HFFc6 (cell line): ENCODE data around the gene SCN1A. TPM values are rescaled to one million over a fixed set of nuclear protein-coding genes. Genes with fewer than 3 reads are reported as not detected.

Experiments used
- DNase-seq: peaks from one replicate; pipeline ENCODE4 v3.0.0-alpha.2; 2018
- H3K27ac Mint-ChIP-seq: 2 replicates; pipeline ENCODE4 v1.8.0; 2020; ENCODE audit warnings: mild to moderate bottlenecking, mixed read lengths
- H3K27me3 Mint-ChIP-seq: 2 replicates; pipeline ENCODE4 v1.8.0; 2021; ENCODE audit warnings: mild to moderate bottlenecking, moderate library complexity, mixed read lengths; ENCODE audit not compliant: insufficient read depth
- H3K36me3 Mint-ChIP-seq: 2 replicates; pipeline ENCODE4 v1.8.0; 2021; ENCODE audit warnings: low read depth, mixed read lengths
- H3K4me1 Mint-ChIP-seq: 2 replicates; pipeline ENCODE4 v1.8.0; 2020; ENCODE audit warnings: low read depth, mixed read lengths
- H3K4me3 Mint-ChIP-seq: 2 replicates; pipeline ENCODE4 v1.8.0; 2020; ENCODE audit warnings: mild to moderate bottlenecking, moderate library complexity, mixed read lengths
- H3K9me3 Mint-ChIP-seq: 2 replicates; pipeline ENCODE4 v1.8.0; 2020; ENCODE audit warnings: mild to moderate bottlenecking, mixed read lengths
- CTCF ChIP-seq: fragments of 200-600 bp; sonication (generic); IDR thresholded peaks from 2 replicates; pipeline ENCODE4 v1.5.0; 2021; ENCODE audit warnings: antibody characterized with exemption, mild to moderate bottlenecking
- total RNA-seq, 6 experiments: library from RNA; stranded (reverse); fragmentation: NEBNext Ultra II Directional; extraction: Animal tissue kit (Norgen Biotek cat#: 25700); gene quantifications; 2 replicates in 1 of 6; 3 replicates in 5 of 6; pipeline ENCODE4 v1.2.3, GENCODE V29; 2021

The SCN1A gene
- total RNA-seq, 6 experiments from 2014 or later = not detected

- Mint-ChIP-seq H3K9me3 (no peaks in the 10 kb centered on the region), H3K27ac (no peak overlapping the region), H3K4me1 (no peaks in the 10 kb centered on the region), H3K27me3 (peaks cover 8% of the 10 kb centered on the region), H3K36me3 (no peaks in the 10 kb centered on the region), H3K4me3 (no peak overlapping the region)
- TF ChIP-seq CTCF = no peak
- no peak for DNase-seq
Measured at GRCh38 chr2:166154685-166155338, 27.0 kb upstream of the SCN1A start.

GRCh38 chr2:166152064-166152463, 24.2 kb upstream of the SCN1A start:
- no peak overlapping the region for H3K4me3 Mint-ChIP-seq
- H3K27me3 Mint-ChIP-seq = peaks cover 3% of the 10 kb centered on the region
- no peaks in the 10 kb centered on the region for H3K9me3 Mint-ChIP-seq
- no peak for DNase-seq
- TF ChIP-seq CTCF = no peak
- H3K4me1 Mint-ChIP-seq = no peaks in the 10 kb centered on the region
- H3K36me3 Mint-ChIP-seq = no peaks in the 10 kb centered on the region
- no peak overlapping the region for H3K27ac Mint-ChIP-seq

DNA sequence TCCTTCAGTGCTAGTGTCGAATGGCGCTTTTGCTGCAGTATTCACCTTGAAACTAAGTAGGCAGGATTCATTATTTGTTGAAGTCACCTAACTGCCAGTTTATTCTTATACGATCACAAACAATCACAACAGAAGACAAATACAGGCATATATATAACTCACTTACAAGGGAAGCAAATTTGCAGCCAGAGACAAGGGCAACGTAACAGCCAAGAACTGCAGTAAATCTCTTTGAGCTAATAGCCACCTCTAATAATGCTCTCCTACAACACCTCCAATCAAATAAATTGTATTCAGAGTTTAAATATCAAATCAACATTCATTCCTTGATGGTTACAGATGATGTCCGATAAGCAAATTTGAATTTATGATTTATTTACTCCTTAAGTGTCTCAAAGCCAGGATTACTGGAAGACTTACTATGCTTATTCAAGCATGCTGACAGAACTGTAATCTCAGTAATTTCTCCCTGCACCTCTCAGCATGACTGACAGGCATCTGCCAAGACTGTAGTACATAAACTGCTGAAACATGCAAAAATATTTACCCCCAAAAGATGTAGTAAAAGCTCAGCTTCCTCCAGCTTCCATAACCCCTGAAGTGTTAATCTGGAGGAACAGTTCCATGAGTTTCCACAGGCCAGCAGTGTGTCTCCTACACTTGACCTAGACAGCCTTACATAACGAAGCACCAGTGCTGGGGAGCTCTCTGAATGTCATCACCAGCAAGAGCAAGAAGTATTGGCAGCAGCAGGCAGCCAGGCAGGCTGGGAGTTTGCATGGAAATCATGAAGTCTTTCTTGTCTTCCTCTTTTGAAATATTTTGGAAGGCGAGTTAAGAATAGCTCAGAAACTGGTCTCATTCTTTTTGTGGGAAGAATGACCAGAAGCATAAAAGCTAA, 20.9 kb upstream of the SCN1A start:
- H3K4me1 Mint-ChIP-seq = no peaks in the 10 kb centered on the region
- no peak overlapping the region for H3K4me3 Mint-ChIP-seq
- DNase-seq = no peak
- no peaks in the 10 kb centered on the region for H3K36me3 Mint-ChIP-seq
- TF ChIP-seq CTCF = no peak
- no peaks in the 10 kb centered on the region for H3K9me3 Mint-ChIP-seq
- H3K27me3 Mint-ChIP-seq = no peaks in the 10 kb centered on the region; the same call in 1 of the 2 replicates
- no peak overlapping the region for H3K27ac Mint-ChIP-seq

- no peaks in the 10 kb centered on the region for H3K36me3 Mint-ChIP-seq
- H3K9me3 Mint-ChIP-seq = no peaks in the 10 kb centered on the region
- no peak for DNase-seq
- no peak for TF ChIP-seq CTCF
- no peaks in the 10 kb centered on the region for H3K4me1 Mint-ChIP-seq
- H3K4me3 Mint-ChIP-seq = no peak overlapping the region
- H3K27ac Mint-ChIP-seq = no peak overlapping the region
- peaks cover under 1% of the 10 kb centered on the region; the same call in 1 of the 2 replicates for H3K27me3 Mint-ChIP-seq
Measured at GRCh38 chr2:166147883-166148282, 20.1 kb upstream of the SCN1A start.

GRCh38 chr2:166144071-166144470, 16.3 kb upstream of the SCN1A start:
- no peaks in the 10 kb centered on the region for H3K4me1 Mint-ChIP-seq

More at GRCh38 chr2:166144071-166144470, 16.3 kb upstream of the SCN1A start:
- TF ChIP-seq CTCF = no peak
- Mint-ChIP-seq H3K4me3 (no peak overlapping the region), H3K27me3 (peaks cover 5% of the 10 kb centered on the region; the same call in 1 of the 2 replicates), H3K36me3 (no peaks in the 10 kb centered on the region), H3K9me3 (no peaks in the 10 kb centered on the region), H3K27ac (no peak overlapping the region)
- no peak for DNase-seq
